HCT116 (cell line): Measurements from ENCODE around the gene U2AF1L4. TPM values are rescaled to one million over a fixed set of nuclear protein-coding genes. Genes with fewer than 3 reads are reported as not detected.

Experiments used
- ATAC-seq: fragments of 200-7000 bp; cut with Tn5 transposase; 2 replicates; pipeline ENCODE4 v1.9.1; 2020; ENCODE audit warnings: mild to moderate bottlenecking, moderate library complexity
- BruUV-seq: library from RNA; stranded (reverse); fragments of 400-500 nt; replicated peaks from 2 replicates; lab custom pipeline; 2021; lab: Mats Ljungman, UMichigan
- CTCF ChIA-PET: fragments of 300-600 bp; sonication (Branson Sonifier 250); formaldehyde crosslinking; loops from one replicate; lab custom pipeline; 2021; ENCODE audit warnings: antibody characterized with exemption; lab: Charles Lee
- POLR2A ChIA-PET: fragments of 300-600, 350-600 bp; sonication (Branson Sonifier 250); formaldehyde crosslinking; loops from one replicate; lab custom pipeline; 2021; ENCODE audit warnings: antibody characterized with exemption; lab: Charles Lee
- RAD21 ChIA-PET, 2 experiments: fragments of 300-600 bp; sonication (Branson Sonifier 250); formaldehyde crosslinking; loops; one replicate each; lab custom pipeline; 2023; ENCODE audit warnings: low total read pairs in 2 of 2; ENCODE audit not compliant: uncharacterized antibody in 2 of 2, unreplicated experiment in 2 of 2, low non-redundant PET in 1 of 2; lab: Charles Lee
- DNase-seq: peaks from one replicate; pipeline ENCODE4 v3.0.0-alpha.2; 2010; ENCODE audit warnings: low read depth, low spot score
- H2AFZ ChIP-seq: fragments of 200-600 bp; shearing (Covaris generic), sonication (generic); 2 replicates; pipeline ENCODE4 v1.6.1; 2017; ENCODE audit warnings: low read depth, mixed run types, mixed read lengths, antibody characterized with exemption, low read length; ENCODE audit not compliant: poor library complexity, severe bottlenecking
- H3K27ac ChIP-seq: 2 replicates; pipeline ENCODE4 v1.5.1; 2012; ENCODE audit warnings: low read depth, low read length
- H3K27me3 ChIP-seq: fragments of 200-600 bp; sonication (generic); 2 replicates; pipeline ENCODE4 v1.6.1; 2016; ENCODE audit warnings: mixed run types, low read length, mixed read lengths; ENCODE audit not compliant: insufficient read depth
- H3K36me3 ChIP-seq, 2 experiments: fragments of 200-500 bp in 1 of 2; fragments of 200-600 bp in 1 of 2; sonication (Bioruptor generic) in 1 of 2; sonication (generic) in 1 of 2; 2 replicates each; pipeline versions ENCODE4 v1.5.1 to v1.6.1; 2014 to 2016; ENCODE audit warnings: low read length in 2 of 2, inconsistent platforms in 1 of 2, mixed read lengths in 1 of 2, mixed run types in 1 of 2; ENCODE audit not compliant: insufficient read depth in 2 of 2, control insufficient read depth in 1 of 2
- H3K4me1 ChIP-seq, 2 experiments: fragments of 200-600 bp in 1 of 2; sonication (generic) in 1 of 2; 2 replicates each; pipeline versions ENCODE4 v1.5.1 to v1.6.1; 2012 to 2017; ENCODE audit warnings: low read length in 2 of 2, inconsistent platforms in 1 of 2, mild to moderate bottlenecking in 1 of 2, mixed read lengths in 1 of 2, mixed run types in 1 of 2, moderate library complexity in 1 of 2; ENCODE audit not compliant: insufficient read depth in 2 of 2, control insufficient read depth in 1 of 2
- H3K4me2 ChIP-seq: fragments of 200-600 bp; sonication (generic); 2 replicates; pipeline ENCODE4 v1.6.1; 2017; ENCODE audit warnings: mixed run types, low read length, mixed read lengths
- H3K4me3 ChIP-seq, 2 experiments: fragments of 200-600 bp in 1 of 2; sonication (generic) in 1 of 2; replicated peaks in 1 of 2; 2 replicates each; pipeline ENCODE4 v1.5.1; 2011 to 2016; ENCODE audit warnings: low read length in 2 of 2, control low read depth in 1 of 2, low read depth in 1 of 2, mild to moderate bottlenecking in 1 of 2, mixed read lengths in 1 of 2, mixed run types in 1 of 2
- H3K79me2 ChIP-seq: fragments of 200-600 bp; sonication (generic); 2 replicates; pipeline ENCODE4 v1.6.1; 2017; ENCODE audit warnings: mild to moderate bottlenecking, mixed run types, low read length, moderate library complexity, mixed read lengths; ENCODE audit not compliant: insufficient read depth
- H3K9ac ChIP-seq: fragments of 200-600 bp; sonication (generic); 2 replicates; pipeline ENCODE4 v1.6.1; 2016; ENCODE audit warnings: low read length, mixed read lengths
- H3K9me2 ChIP-seq: fragments of 200-600 bp; sonication (generic), shearing (Covaris generic); 2 replicates; pipeline ENCODE4 v1.6.1; 2017; ENCODE audit warnings: mixed run types, mild to moderate bottlenecking, moderate library complexity; ENCODE audit not compliant: insufficient read depth
- H3K9me3 ChIP-seq, 2 experiments: fragments of 200-500 bp in 1 of 2; fragments of 200-600 bp in 1 of 2; sonication (Bioruptor generic) in 1 of 2; sonication (generic) in 1 of 2; 2 replicates each; pipeline ENCODE4 v1.6.1; 2014 to 2017; ENCODE audit warnings: low read length in 2 of 2, mixed read lengths in 2 of 2, inconsistent platforms in 1 of 2, low read depth in 1 of 2, mild to moderate bottlenecking in 1 of 2, mixed run types in 1 of 2, moderate library complexity in 1 of 2; ENCODE audit not compliant: control insufficient read depth in 1 of 2, insufficient read depth in 1 of 2
- H4K20me1 ChIP-seq: fragments of 200-600 bp; sonication (generic), shearing (Covaris generic); 2 replicates; pipeline ENCODE4 v1.6.1; 2017; ENCODE audit warnings: mixed run types, mild to moderate bottlenecking, moderate library complexity; ENCODE audit not compliant: insufficient read depth
- CBX3 ChIP-seq: IDR thresholded peaks from 2 replicates; pipeline ENCODE4 v1.6.1; 2012; ENCODE audit warnings: low read depth
- CEBPB ChIP-seq: IDR thresholded peaks from 2 replicates; pipeline ENCODE4 v1.6.1; 2012; ENCODE audit warnings: low read depth
- EGR1 ChIP-seq: IDR thresholded peaks from 2 replicates; pipeline ENCODE4 v1.6.1; 2012; ENCODE audit warnings: low read depth
- EZH2phosphoT487 ChIP-seq: fragments of 200-600 bp; IDR thresholded peaks from 2 replicates; pipeline ENCODE4 v1.6.1; 2018; ENCODE audit warnings: antibody characterized with exemption, borderline replicate concordance
- FOSL1 ChIP-seq: IDR thresholded peaks from 2 replicates; pipeline ENCODE4 v1.6.1; 2012; ENCODE audit warnings: low read depth
- POLR2A ChIP-seq: IDR thresholded peaks from 2 replicates; pipeline ENCODE4 v1.7.0; 2011; ENCODE audit warnings: borderline replicate concordance; ENCODE audit not compliant: insufficient read depth, insufficient read length; ENCODE audit errors: extremely low read depth
- POLR2AphosphoS5 ChIP-seq: IDR thresholded peaks from 2 replicates; pipeline ENCODE4 v1.6.1; 2011; ENCODE audit warnings: mild to moderate bottlenecking, low read depth, low read length, moderate library complexity
- SIN3A ChIP-seq: IDR thresholded peaks from 2 replicates; pipeline ENCODE4 v1.6.1; 2012; ENCODE audit warnings: low read depth
- SP1 ChIP-seq: IDR thresholded peaks from 2 replicates; pipeline ENCODE4 v1.6.1; 2012; ENCODE audit warnings: low read depth
- YY1 ChIP-seq: IDR thresholded peaks from 2 replicates; pipeline ENCODE4 v1.6.1; 2011; ENCODE audit warnings: low read length, low read depth, moderate library complexity, mild to moderate bottlenecking; ENCODE audit not compliant: insufficient replicate concordance; ENCODE audit errors: extremely low read depth
- ZFX ChIP-seq: fragments of 450-650 bp; IDR thresholded peaks from 2 replicates; pipeline ENCODE4 v1.6.1; 2017
- intact Hi-C: fragments of 100-400 bp; cut with micrococcal nuclease; formaldehyde crosslinking; loops from 2 replicates; pipeline ENCODE4 v1.10.0; 2022
- total RNA-seq: library from RNA; stranded (reverse); gene quantifications from one replicate; pipeline ENCODE4 v1.2.1, GENCODE V29; 2021; ENCODE audit not compliant: unreplicated experiment
- TF ChIP-seq, protein P1 (sequence below): IDR thresholded peaks from 2 replicates; pipeline ENCODE4 v1.6.1; 2012
- TF ChIP-seq, protein P2 (sequence below): IDR thresholded peaks from 2 replicates; pipeline ENCODE4 v1.6.1; 2012

The U2AF1L4 gene
- total RNA-seq, 1 experiment from 2014 or later = 15.6 TPM

DNA sequence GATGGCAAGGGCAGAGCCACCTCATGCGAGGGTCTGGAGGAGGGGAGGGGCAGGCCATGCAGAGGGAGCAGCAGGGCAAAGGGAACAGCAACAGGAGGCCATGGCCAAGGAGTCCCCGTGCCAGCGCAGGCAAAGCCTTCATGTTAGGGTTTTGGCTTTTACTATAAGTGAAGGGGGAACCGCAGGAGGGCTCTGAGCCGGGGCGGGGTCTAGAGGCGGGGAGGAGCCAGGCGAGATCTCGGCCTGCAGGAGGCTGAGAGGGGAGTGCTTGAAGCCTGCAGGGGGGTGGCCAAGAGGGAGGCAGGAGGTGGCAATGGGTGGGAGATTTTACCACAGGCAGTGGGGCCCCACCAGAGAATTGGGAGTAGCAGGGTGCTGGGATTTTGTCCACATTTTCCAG lies 36.4 kb upstream of the U2AF1L4 start:
- ChIA-PET CTCF (no interaction called here), POLR2A (no interaction called here), RAD21 (no interaction called here)
- BruUV-seq = no TSS peak
- H3K9me2 ChIP-seq = no peaks in the 10 kb centered on the region
- H4K20me1 ChIP-seq = no peaks in the 10 kb centered on the region
- TF ChIP-seq POLR2A = no peak
- no peak for TF ChIP-seq SIN3A
- no peak for TF ChIP-seq CEBPB
- TF ChIP-seq EZH2phosphoT487 = no peak
- no peak for TF ChIP-seq POLR2AphosphoS5
- TF ChIP-seq SP1 = no peak
- TF ChIP-seq, protein P1, sequence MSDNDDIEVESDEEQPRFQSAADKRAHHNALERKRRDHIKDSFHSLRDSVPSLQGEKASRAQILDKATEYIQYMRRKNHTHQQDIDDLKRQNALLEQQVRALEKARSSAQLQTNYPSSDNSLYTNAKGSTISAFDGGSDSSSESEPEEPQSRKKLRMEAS = no peak
- no peak for TF ChIP-seq FOSL1
- TF ChIP-seq, protein P2, sequence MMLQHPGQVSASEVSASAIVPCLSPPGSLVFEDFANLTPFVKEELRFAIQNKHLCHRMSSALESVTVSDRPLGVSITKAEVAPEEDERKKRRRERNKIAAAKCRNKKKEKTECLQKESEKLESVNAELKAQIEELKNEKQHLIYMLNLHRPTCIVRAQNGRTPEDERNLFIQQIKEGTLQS = no peak
- no peak for TF ChIP-seq ZFX
- TF ChIP-seq EGR1 = no peak
- no peak for TF ChIP-seq YY1
- TF ChIP-seq CBX3 = no peak
- H3K4me3 ChIP-seq = no peak overlapping the region
- no peak overlapping the region for H3K9ac ChIP-seq
- ATAC-seq = no peak
- H3K27me3 ChIP-seq = no peaks in the 10 kb centered on the region
- H3K79me2 ChIP-seq = no peaks in the 10 kb centered on the region
- no peak overlapping the region for H3K4me2 ChIP-seq
- H3K4me1 ChIP-seq = no peaks in the 10 kb centered on the region
- no peaks in the 10 kb centered on the region for H3K9me3 ChIP-seq
- no peak overlapping the region for H2AFZ ChIP-seq
- no peak overlapping the region for H3K27ac ChIP-seq
- peaks cover 2 to 4% of the 10 kb centered on the region in 2 experiments; a peak in 2 of 4 replicates for H3K36me3 ChIP-seq
- DNase-seq = no peak
- intact Hi-C loops = no loop called here

DNA sequence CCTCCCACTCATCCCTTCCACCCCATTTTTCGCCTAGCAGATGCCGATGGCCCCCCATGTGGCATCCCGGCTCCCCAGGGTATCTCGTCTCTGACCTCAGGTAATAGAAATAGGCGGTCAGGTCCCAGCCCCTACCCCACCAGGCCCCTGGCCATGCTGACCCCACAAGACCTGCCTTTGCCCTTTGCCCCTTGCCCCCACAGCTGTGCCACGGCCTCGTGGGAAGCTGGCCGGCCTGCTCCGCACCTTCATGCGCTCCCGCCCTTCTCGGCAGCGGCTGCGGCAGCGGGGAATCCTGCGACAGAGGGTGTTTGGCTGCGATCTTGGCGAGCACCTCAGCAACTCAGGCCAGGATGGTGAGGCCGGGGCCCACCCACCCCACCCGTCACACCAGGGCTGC lies 35.5 kb upstream of the U2AF1L4 start:
- ChIA-PET CTCF (no interaction called here), RAD21 (no interaction called here), POLR2A (no interaction called here)
- ATAC-seq (no peak), DNase-seq (no peak)
- Histone ChIP-seq H3K4me3 (no peak overlapping the region), H4K20me1 (no peaks in the 10 kb centered on the region), H3K4me1 (peaks cover 3 to 8% of the 10 kb centered on the region in 2 experiments; a peak in 2 of 4 replicates), H2AFZ (no peak overlapping the region), H3K27me3 (no peaks in the 10 kb centered on the region), H3K79me2 (0 out of 2 replicates have a peak, but pooled peaks cover 3% of the 10 kb centered on the region), H3K36me3 (peaks cover 2 to 4% of the 10 kb centered on the region in 2 experiments; a peak in 2 of 4 replicates), H3K27ac (no peak overlapping the region), H3K9ac (no peak overlapping the region), H3K9me3 (no peaks in the 10 kb centered on the region), H3K9me2 (no peaks in the 10 kb centered on the region), H3K4me2 (no peak overlapping the region)
- TF ChIP-seq FOSL1 (no peak), ZFX (no peak)
- intact Hi-C loops = no loop called here
- no TSS peak for BruUV-seq
